Measurements from ENCODE around the gene SAMM50. TPM values are rescaled to one million over a fixed set of nuclear protein-coding genes. Genes with fewer than 3 reads are reported as not detected.

SAMM50 gene
- total and polyA plus RNA-seq, 2 donors (not counting 3 experiments of a cell fraction or from before 2014, with no cell fraction given), result 42.9 to 56.2 TPM

- BruUV-seq (replicated peaks), result no TSS peak
- dilution Hi-C loops (cut with MboI; ENCODE audit: extremely low pct_ligation_motif_present, low sequenced_read_pairs), result no loop called here
- Histone ChIP-seq H3K4me2 (ENCODE audit: insufficient read depth, low read length) (peak within 1 kb of the TSS; percentile 74), H3K27ac (ENCODE audit: insufficient read depth, low read depth, low read length) (peak within 1 kb of the TSS; percentile 27), H3K4me3 (replicated peaks in 1 of 3; ENCODE audit: insufficient read depth in 1 of 3, low read depth in 1 of 3, low read length in 3 of 3) (peak within 1 kb of the TSS; percentile 55 to 74 (median 63)), H3K27me3 (ENCODE audit: control insufficient read depth in 2 of 2, insufficient read depth in 2 of 2, low read length in 2 of 2) (no peaks in the 10 kb centered on the region), H4K20me1 (replicated peaks; ENCODE audit: control insufficient read depth, extremely low read depth, insufficient read depth, low read length) (no peaks in the 10 kb centered on the region), H2AFZ (ENCODE audit: low read depth, low read length) (peak within 1 kb of the TSS; percentile 98), H3K9ac (replicated peaks; ENCODE audit: extremely low read depth, insufficient read depth, low read length) (peak within 1 kb of the TSS; percentile 72), H3K9me1 (replicated peaks; ENCODE audit: control insufficient read depth, extremely low read depth, insufficient read depth, low read length) (no peaks in the 10 kb centered on the region), H3K9me3 (replicated peaks; ENCODE audit: control insufficient read depth, insufficient read depth, low read length) (no peaks in the 10 kb centered on the region), H3K79me2 (ENCODE audit: control insufficient read depth, insufficient read depth, low read length) (no peaks in the 10 kb centered on the region), H3K36me3 (ENCODE audit: control insufficient read depth in 2 of 2, extremely low read depth in 1 of 2, insufficient read depth in 2 of 2, low read length in 2 of 2) (no peaks in the 10 kb centered on the region), H3K4me1 (ENCODE audit: control insufficient read depth, extremely low read depth, insufficient read depth, low read length) (peaks cover 30% of the 10 kb centered on the region)
- CTCF ChIA-PET, result interaction anchor here (1.0 to 3.1 kb wide), 7 partner anchors 9 to 162 kb away, joined by 3 to 21 read pairs (median 4); no protein-coding TSS in a partner anchor
- FAIRE-seq (peak; percentile 94), DNase-seq (ENCODE audit: low read depth, low spot score) (peak; percentile 88)
- intact Hi-C loops (cut with micrococcal nuclease), result loop anchor here (2.0 to 10.0 kb wide), 3 partner anchors 31 to 761 kb away; partner anchors contain the start of genes SAMM50 and TTLL12
- TF ChIP-seq GATA2 (IDR thresholded peaks at IDR 0.05; ENCODE audit: insufficient read depth, insufficient read length, low read depth, low read length), result no peak
- TF ChIP-seq EZH2 (IDR thresholded peaks at IDR 0.05; ENCODE audit: borderline replicate concordance, low read depth, low read length, severe bottlenecking), result no peak
- TF ChIP-seq CTCF (IDR thresholded peaks at IDR 0.05; ENCODE audit: extremely low read depth in 1 of 2, insufficient read depth in 1 of 2, low read depth in 1 of 2, low read length in 2 of 2), result peak; percentile 29 to 36
- peak; percentile 47 for TF ChIP-seq POLR2A (IDR thresholded peaks at IDR 0.05; ENCODE audit: low read depth, low read length)
- no peak for TF ChIP-seq FOS (IDR thresholded peaks at IDR 0.05; ENCODE audit: borderline replicate concordance, insufficient read depth, low read length)
- TF ChIP-seq POLR2AphosphoS5 (IDR thresholded peaks at IDR 0.05; ENCODE audit: insufficient read depth, low read depth, low read length), result peak; percentile 43
- no peak for TF ChIP-seq JUN (IDR thresholded peaks at IDR 0.05; ENCODE audit: borderline replicate concordance, insufficient read depth, insufficient read length, low read depth)
- TF ChIP-seq MAX (IDR thresholded peaks at IDR 0.05; ENCODE audit: insufficient read depth, insufficient read length), result peak; percentile 59
- TF ChIP-seq MYC (IDR thresholded peaks at IDR 0.05; ENCODE audit: low read depth, low read length), result no peak
- POLR2A ChIA-PET, result interaction anchor here (0.7 kb wide), 1 partner anchor 580 kb away, joined by 5 read pairs; no protein-coding TSS in a partner anchor
Measured at GRCh38 chr22:43923631-43924464, 31.4 kb upstream of the SAMM50 start, which contains the start of gene PNPLA3. Gene PNPLA3, plus strand, starts transcription at chr22:43923805. Its CDS starts 107 bp downstream, at chr22:43923912.

All from endothelial cell of umbilical vein (primary cell).